Spleen (tissue), 7 donors: Measurements from ENCODE around the gene SLFN14.

Experiments
- CTCF ChIP-seq, 11 experiments: fragments of 200-600 bp in 7 of 11; fragments of 450-650 bp in 4 of 11; sonication (generic) in 4 of 11; IDR thresholded peaks in 8 of 11; conservative IDR thresholded peaks in 3 of 11; 1 replicate in 7 of 11; 2 replicates in 4 of 11; pipeline versions ENCODE4 v1.4.0 to v1.8.0; 2016 to 2021; ENCODE audit warnings: antibody characterized with exemption in 11 of 11, inconsistent platforms in 4 of 11, mild to moderate bottlenecking in 1 of 11
- POLR2A ChIP-seq, 3 donors: fragments of 450-650 bp; IDR thresholded peaks; one replicate each; pipeline ENCODE4 v1.5.1; 2017; ENCODE audit warnings: antibody characterized with exemption in 3 of 3, mild to moderate bottlenecking in 1 of 3
- donor health status: DM: no; HTN: no; CAD: no; lungs with moderate emphysema.
- donor health status: DM: no; HTN: no; CAD: no.
- donor health status: DM: no; HTN: no; CAD: no.

- no peak for TF ChIP-seq POLR2A (IDR thresholded peaks at IDR 0.05)
- no peak for TF ChIP-seq CTCF (IDR thresholded peaks at IDR 0.05 in 8 of 11, conservative IDR thresholded peaks at IDR 0.05 in 3 of 11)
Observed at GRCh38 chr17:35597604-35598003, 37.0 kb upstream of the SLFN14 start.
